ENCODE results near the gene SERPINE2.

GRCh38 chr2:224024270-224024669 lies 14.8 kb downstream of the SERPINE2 start:
- no peak for TF ChIP-seq POLR2A (IDR thresholded peaks at IDR 0.05)
- TF ChIP-seq CTCF (IDR thresholded peaks at IDR 0.05): no peak
- TF ChIP-seq POLR2AphosphoS5 (IDR thresholded peaks at IDR 0.05): no peak
- TF ChIP-seq EP300 (IDR thresholded peaks at IDR 0.05): no peak
